Type B pancreatic cell (in vitro differentiated cells): ENCODE data around the gene IL34. TPM values are rescaled to one million over a fixed set of nuclear protein-coding genes. Genes with fewer than 3 reads are reported as not detected.

Source experiments
- DNase-seq: peaks from one replicate; pipeline ENCODE4 v3.0.0; 2021; ENCODE audit warnings: mixed read lengths; ENCODE audit not compliant: unreplicated experiment; ENCODE audit errors: extremely low spot score
- H3K27ac Mint-ChIP-seq: 2 replicates; pipeline ENCODE4 v1.8.0; 2021; ENCODE audit warnings: mild to moderate bottlenecking, mixed read lengths
- H3K27me3 Mint-ChIP-seq: 2 replicates; pipeline ENCODE4 v1.8.0; 2021; ENCODE audit warnings: mixed read lengths
- H3K36me3 Mint-ChIP-seq: 2 replicates; pipeline ENCODE4 v1.8.0; 2021; ENCODE audit warnings: mixed read lengths
- H3K4me1 Mint-ChIP-seq: one replicate; pipeline ENCODE4 v1.8.0; 2021; ENCODE audit warnings: mixed read lengths; ENCODE audit not compliant: unreplicated experiment
- H3K4me3 Mint-ChIP-seq: 2 replicates; pipeline ENCODE4 v1.8.0; 2021; ENCODE audit warnings: mild to moderate bottlenecking, mixed read lengths
- H3K9me3 Mint-ChIP-seq: 2 replicates; pipeline ENCODE4 v1.8.0; 2021; ENCODE audit warnings: mixed read lengths
- CTCF ChIP-seq: fragments of 200-600 bp; sonication (generic); conservative IDR thresholded peaks from 2 replicates; pipeline ENCODE4 v1.5.0; 2021; ENCODE audit warnings: antibody characterized with exemption, mild to moderate bottlenecking
- total RNA-seq: library from RNA; stranded (reverse); gene quantifications from 2 replicates; pipeline ENCODE4 v1.2.1, GENCODE V29; 2021; ENCODE audit warnings: low replicate concordance

Gene IL34
- total RNA-seq, 1 donor from 2014 or later = not detected

GRCh38 chr16:70653809-70654771 is 7.7 kb downstream of the IL34 start:
- H3K27ac Mint-ChIP-seq = peak overlapping the region; percentile 5
- H3K9me3 Mint-ChIP-seq = no peaks in the 10 kb centered on the region
- H3K4me1 Mint-ChIP-seq = peaks cover 6% of the 10 kb centered on the region
- no peaks in the 10 kb centered on the region for H3K27me3 Mint-ChIP-seq
- DNase-seq = peak; percentile 83
- H3K4me3 Mint-ChIP-seq = peak overlapping the region; percentile 21
- H3K36me3 Mint-ChIP-seq = no peaks in the 10 kb centered on the region
- TF ChIP-seq CTCF = peak; percentile 94

GRCh38 chr16:70656065-70656711 is 9.8 kb downstream of the IL34 start:
- Mint-ChIP-seq H3K27ac (no peak overlapping the region), H3K36me3 (no peaks in the 10 kb centered on the region), H3K4me3 (no peak overlapping the region), H3K4me1 (peaks cover 6% of the 10 kb centered on the region), H3K27me3 (no peaks in the 10 kb centered on the region), H3K9me3 (no peaks in the 10 kb centered on the region)
- no peak for DNase-seq
- no peak for TF ChIP-seq CTCF

- DNase-seq = no peak
- no peaks in the 10 kb centered on the region for H3K27me3 Mint-ChIP-seq
- no peak overlapping the region for H3K4me3 Mint-ChIP-seq
- peaks cover 6% of the 10 kb centered on the region for H3K4me1 Mint-ChIP-seq
- TF ChIP-seq CTCF = no peak
- H3K9me3 Mint-ChIP-seq = no peaks in the 10 kb centered on the region
- no peaks in the 10 kb centered on the region for H3K36me3 Mint-ChIP-seq
- H3K27ac Mint-ChIP-seq = no peak overlapping the region
Measured at GRCh38 chr16:70656712-70657263, 10.4 kb downstream of the IL34 start.

- no peak for DNase-seq
- TF ChIP-seq CTCF = no peak
- Mint-ChIP-seq H3K27ac (no peak overlapping the region), H3K9me3 (no peaks in the 10 kb centered on the region), H3K27me3 (no peaks in the 10 kb centered on the region), H3K4me1 (peaks cover 6% of the 10 kb centered on the region), H3K4me3 (no peak overlapping the region), H3K36me3 (no peaks in the 10 kb centered on the region)
Measured at GRCh38 chr16:70657956-70658355, 11.6 kb downstream of the IL34 start.

- peaks cover 1% of the 10 kb centered on the region for H3K4me1 Mint-ChIP-seq
- no peaks in the 10 kb centered on the region for H3K9me3 Mint-ChIP-seq
- H3K4me3 Mint-ChIP-seq = no peak overlapping the region
- H3K27me3 Mint-ChIP-seq = no peaks in the 10 kb centered on the region
- no peak for TF ChIP-seq CTCF
- no peak for DNase-seq
- no peaks in the 10 kb centered on the region for H3K36me3 Mint-ChIP-seq
- H3K27ac Mint-ChIP-seq = no peak overlapping the region
Measured at GRCh38 chr16:70658921-70659320, 12.6 kb downstream of the IL34 start.
